Measurements from ENCODE around the gene IFRD2.
A peak's percentile ranks its signal among the peaks of the same experiment; 100 is the strongest.

IFRD2 gene

GRCh38 chr3:50241713-50242380 lies 50.4 kb downstream of the IFRD2 start:
- no peak for DNase-seq
- H3K4me3 Mint-ChIP-seq = peak overlapping the region; percentile 74 to 83

GRCh38 chr3:50241163-50241562 lies 51.1 kb downstream of the IFRD2 start:
- Mint-ChIP-seq H3K27ac (peak overlapping the region; percentile 96), H3K36me3 (peaks cover 38 to 47% of the 10 kb centered on the region in 2 donors), H3K27me3 (no peaks in the 10 kb centered on the region), H3K4me3 (peak overlapping the region; percentile 74 to 83), H3K4me1 (peaks cover 56 to 89% of the 10 kb centered on the region in 2 donors), H3K9me3 (no peaks in the 10 kb centered on the region)
- no peak for DNase-seq
- no peak for ATAC-seq (replicated peaks)

More at GRCh38 chr3:50241713-50242380, 50.4 kb downstream of the IFRD2 start:
- H3K27ac Mint-ChIP-seq = peak overlapping the region; percentile 97
- peaks cover 61 to 96% of the 10 kb centered on the region in 2 donors for H3K4me1 Mint-ChIP-seq
- no peaks in the 10 kb centered on the region for H3K9me3 Mint-ChIP-seq
- H3K36me3 Mint-ChIP-seq = peaks cover 35 to 48% of the 10 kb centered on the region in 2 donors
- ATAC-seq (replicated peaks) = no peak
- no peaks in the 10 kb centered on the region for H3K27me3 Mint-ChIP-seq

DNA sequence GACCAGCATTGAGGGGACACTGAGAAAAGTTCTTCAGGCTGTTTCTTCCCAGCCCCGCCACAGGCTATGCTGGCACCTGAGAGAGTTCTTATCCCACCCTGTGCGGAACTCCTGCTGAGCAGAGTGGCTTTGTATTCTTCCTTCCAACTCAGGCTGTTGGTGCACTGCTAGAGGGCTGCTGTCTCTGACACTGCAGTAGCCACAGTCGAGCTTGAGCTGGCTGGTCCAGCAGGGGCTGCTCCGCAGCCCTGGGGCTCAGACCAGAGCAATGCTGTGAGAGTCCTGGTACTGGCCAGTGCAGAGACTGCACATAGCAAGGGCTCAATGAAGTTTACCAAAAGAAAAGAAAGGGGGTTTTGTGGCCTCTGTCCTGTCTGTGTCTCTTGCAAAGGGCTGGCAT lies 52.6 kb downstream of the IFRD2 start:
- H3K9me3 Mint-ChIP-seq = no peaks in the 10 kb centered on the region
- H3K27ac Mint-ChIP-seq = peak overlapping the region; percentile 87
- H3K36me3 Mint-ChIP-seq = peaks cover 38 to 46% of the 10 kb centered on the region in 2 donors
- H3K4me1 Mint-ChIP-seq = peaks cover 49 to 74% of the 10 kb centered on the region in 2 donors
- DNase-seq (no peak), ATAC-seq (replicated peaks) (no peak)
- H3K4me3 Mint-ChIP-seq = peak overlapping the region; percentile 45 to 98
- H3K27me3 Mint-ChIP-seq = no peaks in the 10 kb centered on the region

DNA sequence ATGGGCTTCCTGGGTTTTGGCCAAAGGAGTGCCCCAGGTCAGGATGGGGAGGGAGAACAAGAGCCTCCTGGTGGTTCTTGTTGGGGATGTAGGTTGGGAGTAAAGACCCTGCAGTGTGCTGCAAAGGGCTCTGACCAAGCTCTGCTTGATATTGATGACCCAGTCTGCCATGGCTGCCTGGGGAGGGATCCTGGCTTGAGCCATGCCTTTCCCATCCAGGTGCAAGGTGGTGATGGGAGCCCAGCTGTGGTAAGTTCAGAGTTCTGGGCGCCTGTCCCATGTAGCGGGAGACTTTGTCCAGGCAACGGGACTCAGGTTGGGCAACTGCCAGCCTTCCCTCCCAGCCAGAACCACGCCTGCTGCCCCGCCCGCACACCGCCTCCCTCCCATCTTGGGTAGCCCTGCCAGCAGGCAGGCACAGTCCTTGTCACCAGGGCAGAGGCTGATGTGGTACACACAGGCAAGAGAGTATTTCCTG lies 53.6 kb downstream of the IFRD2 start:
- H3K4me1 Mint-ChIP-seq = peaks cover 43 to 64% of the 10 kb centered on the region in 2 donors

DNA sequence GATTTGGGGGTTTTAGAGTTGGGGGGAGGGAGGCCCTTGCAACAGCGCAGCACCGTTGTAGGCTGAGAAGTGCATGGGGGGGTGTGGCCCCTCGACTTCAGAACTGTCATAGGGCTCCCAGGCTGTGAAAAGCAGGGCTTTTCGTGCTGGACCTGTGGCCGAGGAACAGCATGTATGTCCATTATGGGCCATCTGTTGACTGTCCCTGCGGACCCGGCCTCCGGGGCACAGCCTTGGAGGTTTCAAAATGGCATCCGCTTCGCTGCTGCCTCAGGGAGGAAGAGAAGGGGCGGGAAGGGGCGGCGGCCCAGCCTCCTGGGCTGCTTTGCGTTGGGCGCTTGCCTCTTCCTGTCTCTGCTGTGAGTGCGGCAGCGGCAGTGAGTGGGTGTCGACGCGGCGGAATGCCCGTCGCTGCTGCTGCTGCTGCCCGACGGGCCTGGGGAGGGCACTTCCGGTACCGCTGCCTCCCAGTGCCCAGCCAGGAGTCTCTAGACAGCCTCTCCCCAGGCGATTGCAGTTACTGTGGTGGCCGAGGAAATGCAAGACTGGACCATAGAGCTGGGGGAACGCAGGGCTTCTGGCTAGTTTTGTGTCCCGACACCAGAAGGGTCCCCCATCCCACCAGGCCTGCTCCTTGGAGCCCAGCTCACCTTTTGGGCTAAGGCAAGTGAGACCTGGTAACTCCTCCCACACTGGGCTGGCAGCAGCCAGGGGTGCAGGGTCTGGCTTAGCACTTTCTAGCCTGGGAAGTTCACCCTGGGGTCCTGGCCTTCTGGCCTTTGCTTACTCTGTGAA lies 54.3 kb downstream of the IFRD2 start:
- H3K4me1 Mint-ChIP-seq = peaks cover 44 to 57% of the 10 kb centered on the region in 2 donors
- peaks cover 35 to 39% of the 10 kb centered on the region in 2 donors for H3K36me3 Mint-ChIP-seq
- H3K27ac Mint-ChIP-seq = peak overlapping the region; percentile 97
- peak; percentile 78 for DNase-seq
- no peaks in the 10 kb centered on the region for H3K27me3 Mint-ChIP-seq
- H3K9me3 Mint-ChIP-seq = no peaks in the 10 kb centered on the region
- peak; percentile 49 to 58 for ATAC-seq (replicated peaks)
- H3K4me3 Mint-ChIP-seq = peak overlapping the region; percentile 98 to 99

More for the DNA sequence above, 53.6 kb downstream of the IFRD2 start:
- Mint-ChIP-seq H3K27ac (peak overlapping the region; percentile 97), H3K27me3 (no peaks in the 10 kb centered on the region), H3K4me3 (peak overlapping the region; percentile 98 to 99), H3K36me3 (peaks cover 35 to 41% of the 10 kb centered on the region in 2 donors), H3K9me3 (no peaks in the 10 kb centered on the region)
- DNase-seq (no peak), ATAC-seq (replicated peaks) (no peak)
